GM23338 (cell line): Measurements from ENCODE around the gene NR1H3. TPM values are rescaled to one million over a fixed set of nuclear protein-coding genes. Genes with fewer than 3 reads are reported as not detected.

ENCODE experiments used
- ATAC-seq: fragments of 200-7000 bp; cut with Tn5 transposase; 3 replicates; pipeline ENCODE4 v1.9.1; 2020
- DNase-seq: peaks from one replicate; pipeline ENCODE4 v3.0.0-alpha.2; 2015; ENCODE audit warnings: low spot score
- H2AFZ ChIP-seq: fragments of 200-600 bp; sonication (generic); 2 replicates; pipeline ENCODE4 v1.8.0; 2016; ENCODE audit warnings: antibody characterized with exemption, mild to moderate bottlenecking, moderate library complexity
- H3F3A ChIP-seq: fragments of 200-600 bp; sonication (generic); replicated peaks from 2 replicates; pipeline ENCODE4 v1.8.0; 2017; ENCODE audit warnings: antibody characterized with exemption, mixed run types, low read depth
- H3K27ac ChIP-seq: fragments of 200-600 bp; sonication (generic); 2 replicates; pipeline ENCODE4 v1.6.1; 2016; ENCODE audit warnings: low read depth
- H3K27me3 ChIP-seq: fragments of 200-600 bp; sonication (generic); 2 replicates; pipeline ENCODE4 v1.8.0; 2016; ENCODE audit warnings: mild to moderate bottlenecking, mixed run types, moderate library complexity; ENCODE audit not compliant: insufficient read depth
- H3K36me3 ChIP-seq: fragments of 200-600 bp; sonication (generic); 2 replicates; pipeline ENCODE4 v1.8.0; 2016; ENCODE audit warnings: mild to moderate bottlenecking; ENCODE audit not compliant: insufficient read depth
- H3K4me1 ChIP-seq: fragments of 200-600 bp; sonication (generic); 2 replicates; pipeline ENCODE4 v1.8.0; 2016; ENCODE audit warnings: mild to moderate bottlenecking, moderate library complexity; ENCODE audit not compliant: insufficient read depth
- H3K4me2 ChIP-seq: fragments of 200-600 bp; sonication (generic); 2 replicates; pipeline ENCODE4 v1.7.1; 2017; ENCODE audit warnings: mixed run types
- H3K4me3 ChIP-seq: fragments of 200-600 bp; sonication (generic); 2 replicates; pipeline ENCODE4 v1.6.1; 2016; ENCODE audit warnings: mixed run types
- H3K79me2 ChIP-seq: fragments of 200-600 bp; sonication (generic); replicated peaks from 2 replicates; pipeline ENCODE4 v1.8.0; 2017; ENCODE audit warnings: mild to moderate bottlenecking; ENCODE audit not compliant: insufficient read depth
- H3K9me2 ChIP-seq: fragments of 200-600 bp; sonication (generic); 2 replicates; pipeline ENCODE4 v1.8.0; 2017; ENCODE audit not compliant: insufficient read depth
- H4K20me1 ChIP-seq: fragments of 200-600 bp; sonication (generic); replicated peaks from 2 replicates; pipeline ENCODE4 v1.8.0; 2017; ENCODE audit warnings: mild to moderate bottlenecking; ENCODE audit not compliant: insufficient read depth
- H3K27ac Mint-ChIP-seq: 2 replicates; pipeline ENCODE4 v1.8.0; 2020; ENCODE audit warnings: inconsistent platforms, mild to moderate bottlenecking, moderate library complexity, mixed read lengths
- H3K27me3 Mint-ChIP-seq: 3 replicates; pipeline ENCODE4 v1.8.0; 2022; ENCODE audit warnings: low read depth, mild to moderate bottlenecking, moderate library complexity, mixed read lengths, inconsistent platforms; ENCODE audit not compliant: insufficient read depth, poor library complexity
- H3K36me3 Mint-ChIP-seq: 3 replicates; pipeline ENCODE4 v1.8.0; 2021; ENCODE audit warnings: low read depth, mild to moderate bottlenecking, inconsistent platforms, moderate library complexity, mixed read lengths
- H3K4me1 Mint-ChIP-seq: 3 replicates; pipeline ENCODE4 v1.8.0; 2020; ENCODE audit warnings: mild to moderate bottlenecking, inconsistent platforms, mixed read lengths
- H3K4me3 Mint-ChIP-seq: 3 replicates; pipeline ENCODE4 v1.8.0; 2021; ENCODE audit warnings: moderate library complexity, mild to moderate bottlenecking, inconsistent platforms, mixed read lengths
- H3K9me3 Mint-ChIP-seq: 3 replicates; pipeline ENCODE4 v1.8.0; 2020; ENCODE audit warnings: moderate library complexity, mild to moderate bottlenecking, inconsistent platforms, mixed read lengths
- CREB1 ChIP-seq: fragments of 250-450 bp; sonication (Bioruptor Pico); IDR thresholded peaks from 2 replicates; pipeline ENCODE4 v1.5.0; 2020; ENCODE audit warnings: low read depth, mild to moderate bottlenecking, moderate library complexity
- CTCF ChIP-seq, 2 experiments: fragments of 200-600 bp in 1 of 2; sonication (generic) in 1 of 2; conservative IDR thresholded peaks; 2 replicates each; pipeline versions ENCODE4 v1.5.1 to v1.6.1; 2016 to 2017; ENCODE audit warnings: antibody characterized with exemption in 2 of 2, low read depth in 2 of 2, mild to moderate bottlenecking in 2 of 2, moderate library complexity in 1 of 2
- ETS1 ChIP-seq: IDR thresholded peaks from 2 replicates; pipeline ENCODE4 v1.6.1; 2016; ENCODE audit warnings: antibody characterized with exemption
- EZH2 ChIP-seq: fragments of 200-600 bp; sonication (generic); IDR thresholded peaks from one replicate; pipeline ENCODE4 v1.8.0; 2017; ENCODE audit warnings: antibody characterized with exemption, mild to moderate bottlenecking, low read depth; ENCODE audit not compliant: unreplicated experiment
- EZH2phosphoT487 ChIP-seq: fragments of 200-600 bp; sonication (generic); IDR thresholded peaks from one replicate; pipeline ENCODE4 v1.8.1; 2018; ENCODE audit warnings: antibody characterized with exemption; ENCODE audit not compliant: unreplicated experiment
- JUNB ChIP-seq: IDR thresholded peaks from one replicate; pipeline ENCODE4 v1.6.1; 2016; ENCODE audit warnings: antibody characterized with exemption; ENCODE audit not compliant: unreplicated experiment
- NANOG ChIP-seq: IDR thresholded peaks from 2 replicates; pipeline ENCODE4 v1.6.1; 2016; ENCODE audit warnings: antibody characterized with exemption, borderline replicate concordance
- POLR2AphosphoS5 ChIP-seq: IDR thresholded peaks from 2 replicates; pipeline ENCODE4 v1.6.1; 2016; ENCODE audit warnings: antibody characterized with exemption, low read depth
- REST ChIP-seq: IDR thresholded peaks from one replicate; pipeline ENCODE4 v1.6.1; 2018; ENCODE audit warnings: antibody characterized with exemption; ENCODE audit not compliant: unreplicated experiment
- STAT1 ChIP-seq: IDR thresholded peaks from one replicate; pipeline ENCODE4 v1.6.1; 2016; ENCODE audit warnings: antibody characterized with exemption; ENCODE audit not compliant: unreplicated experiment
- ZNF114 ChIP-seq: fragments of 250-450 bp; sonication (Bioruptor Pico); IDR thresholded peaks from 2 replicates; pipeline ENCODE4 v1.5.0; 2020; ENCODE audit warnings: mild to moderate bottlenecking, moderate library complexity
- ZNF331 ChIP-seq: fragments of 250-450 bp; sonication (Bioruptor Pico); IDR thresholded peaks from 2 replicates; pipeline ENCODE4 v1.5.0; 2020; ENCODE audit warnings: low read depth, mild to moderate bottlenecking, moderate library complexity
- polyA plus RNA-seq: library from polyadenylated mRNA; unstranded; fragments of >200 nt; fragmentation: Nextera tagmentation; extraction: Ambion mirVana; gene quantifications from 2 replicates; pipeline ENCODE4 v1.2.1, GENCODE V29; 2016
- total RNA-seq: library from RNA; depleted of rRNA; stranded (reverse); fragments of >200 nt; shearing (Covaris generic); gene quantifications from 2 replicates; pipeline ENCODE4 v1.2.3, GENCODE V29; 2014

NR1H3 gene
- total and polyA plus RNA-seq, 2 experiments from 2014 or later: 16.5 to 23.7 TPM

GRCh38 chr11:47233989-47234668, 23.7 kb upstream of the NR1H3 start:
- H2AFZ ChIP-seq: no peak overlapping the region
- H3K27me3 ChIP-seq: no peaks in the 10 kb centered on the region
- H3K27ac Mint-ChIP-seq: peak overlapping the region; percentile 75
- no peaks in the 10 kb centered on the region for H3K4me1 ChIP-seq
- peaks cover 12% of the 10 kb centered on the region; the same call in 2 of the 3 replicates for H3K4me1 Mint-ChIP-seq
- no peaks in the 10 kb centered on the region for H3K9me3 Mint-ChIP-seq
- peak; percentile 82 for ATAC-seq
- no peak overlapping the region for H3K4me3 Mint-ChIP-seq
- peak; percentile 68 for DNase-seq
- H4K20me1 ChIP-seq: no peaks in the 10 kb centered on the region; the same call in none of the 2 replicates
- H3K36me3 ChIP-seq: peaks cover 15% of the 10 kb centered on the region
- no peaks in the 10 kb centered on the region for H3K79me2 ChIP-seq
- H3K36me3 Mint-ChIP-seq: peaks cover 38% of the 10 kb centered on the region
- no peak overlapping the region for H3K4me2 ChIP-seq
- H3K9me2 ChIP-seq: no peaks in the 10 kb centered on the region
- H3K4me3 ChIP-seq: no peak overlapping the region
- TF ChIP-seq EZH2phosphoT487 (no peak), CTCF (conservative IDR thresholded peaks at IDR 0.05; ENCODE audit: low read depth in 2 of 2) (peak; percentile 40 to 65)
- H3K27me3 Mint-ChIP-seq: peaks cover 7% of the 10 kb centered on the region
- H3F3A ChIP-seq: peaks cover 9% of the 10 kb centered on the region; the same call in 1 of the 2 replicates
- H3K27ac ChIP-seq: peak overlapping the region; percentile 45; the same call in 1 of the 2 replicates

- no peaks in the 10 kb centered on the region; the same call in none of the 2 replicates for H4K20me1 ChIP-seq
- H3K9me2 ChIP-seq: no peaks in the 10 kb centered on the region
- no peaks in the 10 kb centered on the region for H3K9me3 Mint-ChIP-seq
- no peak overlapping the region for H2AFZ ChIP-seq
- H3K4me2 ChIP-seq: no peak overlapping the region
- peak overlapping the region; percentile 45; the same call in 1 of the 2 replicates for H3K27ac ChIP-seq
- peaks cover 42% of the 10 kb centered on the region for H3K36me3 Mint-ChIP-seq
- no peak overlapping the region for H3K4me3 ChIP-seq
- H3K4me1 Mint-ChIP-seq: peaks cover 12% of the 10 kb centered on the region; the same call in 2 of the 3 replicates
- ATAC-seq (no peak), DNase-seq (no peak)
- H3K27ac Mint-ChIP-seq: peak overlapping the region; percentile 24
- peaks cover 7% of the 10 kb centered on the region for H3K27me3 Mint-ChIP-seq
- H3K36me3 ChIP-seq: peaks cover 16% of the 10 kb centered on the region
- no peaks in the 10 kb centered on the region for H3K79me2 ChIP-seq
- H3K4me1 ChIP-seq: no peaks in the 10 kb centered on the region
- H3K27me3 ChIP-seq: no peaks in the 10 kb centered on the region
- H3K4me3 Mint-ChIP-seq: no peak overlapping the region
- H3F3A ChIP-seq: peaks cover 13% of the 10 kb centered on the region; the same call in 1 of the 2 replicates
- TF ChIP-seq EZH2phosphoT487 (no peak), CREB1 (no peak), STAT1 (no peak), JUNB (no peak), CTCF (conservative IDR thresholded peaks at IDR 0.05; ENCODE audit: low read depth in 2 of 2) (no peak), REST (no peak), ZNF114 (CRISPR knock-in tag) (no peak), ETS1 (no peak), EZH2 (no peak), NANOG (no peak), POLR2AphosphoS5 (no peak), ZNF331 (CRISPR knock-in tag) (no peak)
Observed at GRCh38 chr11:47234669-47235100, 23.1 kb upstream of the NR1H3 start.
